GM23338 (cell line): ENCODE data around the gene SART3. TPM values are rescaled to one million over a fixed set of nuclear protein-coding genes. Genes with fewer than 3 reads are reported as not detected.

Experiments
- ATAC-seq: fragments of 200-7000 bp; cut with Tn5 transposase; 3 replicates; pipeline ENCODE4 v1.9.1; 2020
- DNase-seq: peaks from one replicate; pipeline ENCODE4 v3.0.0-alpha.2; 2015; ENCODE audit warnings: low spot score
- H2AFZ ChIP-seq: fragments of 200-600 bp; sonication (generic); 2 replicates; pipeline ENCODE4 v1.8.0; 2016; ENCODE audit warnings: antibody characterized with exemption, mild to moderate bottlenecking, moderate library complexity
- H3F3A ChIP-seq: fragments of 200-600 bp; sonication (generic); replicated peaks from 2 replicates; pipeline ENCODE4 v1.8.0; 2017; ENCODE audit warnings: antibody characterized with exemption, mixed run types, low read depth
- H3K27ac ChIP-seq: fragments of 200-600 bp; sonication (generic); 2 replicates; pipeline ENCODE4 v1.6.1; 2016; ENCODE audit warnings: low read depth
- H3K27me3 ChIP-seq: fragments of 200-600 bp; sonication (generic); 2 replicates; pipeline ENCODE4 v1.8.0; 2016; ENCODE audit warnings: mild to moderate bottlenecking, mixed run types, moderate library complexity; ENCODE audit not compliant: insufficient read depth
- H3K36me3 ChIP-seq: fragments of 200-600 bp; sonication (generic); 2 replicates; pipeline ENCODE4 v1.8.0; 2016; ENCODE audit warnings: mild to moderate bottlenecking; ENCODE audit not compliant: insufficient read depth
- H3K4me1 ChIP-seq: fragments of 200-600 bp; sonication (generic); 2 replicates; pipeline ENCODE4 v1.8.0; 2016; ENCODE audit warnings: mild to moderate bottlenecking, moderate library complexity; ENCODE audit not compliant: insufficient read depth
- H3K4me2 ChIP-seq: fragments of 200-600 bp; sonication (generic); 2 replicates; pipeline ENCODE4 v1.7.1; 2017; ENCODE audit warnings: mixed run types
- H3K4me3 ChIP-seq: fragments of 200-600 bp; sonication (generic); 2 replicates; pipeline ENCODE4 v1.6.1; 2016; ENCODE audit warnings: mixed run types
- H3K79me2 ChIP-seq: fragments of 200-600 bp; sonication (generic); replicated peaks from 2 replicates; pipeline ENCODE4 v1.8.0; 2017; ENCODE audit warnings: mild to moderate bottlenecking; ENCODE audit not compliant: insufficient read depth
- H3K9me2 ChIP-seq: fragments of 200-600 bp; sonication (generic); 2 replicates; pipeline ENCODE4 v1.8.0; 2017; ENCODE audit not compliant: insufficient read depth
- H4K20me1 ChIP-seq: fragments of 200-600 bp; sonication (generic); replicated peaks from 2 replicates; pipeline ENCODE4 v1.8.0; 2017; ENCODE audit warnings: mild to moderate bottlenecking; ENCODE audit not compliant: insufficient read depth
- H3K27ac Mint-ChIP-seq: 2 replicates; pipeline ENCODE4 v1.8.0; 2020; ENCODE audit warnings: inconsistent platforms, mild to moderate bottlenecking, moderate library complexity, mixed read lengths
- H3K27me3 Mint-ChIP-seq: 3 replicates; pipeline ENCODE4 v1.8.0; 2022; ENCODE audit warnings: low read depth, mild to moderate bottlenecking, moderate library complexity, mixed read lengths, inconsistent platforms; ENCODE audit not compliant: insufficient read depth, poor library complexity
- H3K36me3 Mint-ChIP-seq: 3 replicates; pipeline ENCODE4 v1.8.0; 2021; ENCODE audit warnings: low read depth, mild to moderate bottlenecking, inconsistent platforms, moderate library complexity, mixed read lengths
- H3K4me1 Mint-ChIP-seq: 3 replicates; pipeline ENCODE4 v1.8.0; 2020; ENCODE audit warnings: mild to moderate bottlenecking, inconsistent platforms, mixed read lengths
- H3K4me3 Mint-ChIP-seq: 3 replicates; pipeline ENCODE4 v1.8.0; 2021; ENCODE audit warnings: moderate library complexity, mild to moderate bottlenecking, inconsistent platforms, mixed read lengths
- H3K9me3 Mint-ChIP-seq: 3 replicates; pipeline ENCODE4 v1.8.0; 2020; ENCODE audit warnings: moderate library complexity, mild to moderate bottlenecking, inconsistent platforms, mixed read lengths
- CREB1 ChIP-seq: fragments of 250-450 bp; sonication (Bioruptor Pico); IDR thresholded peaks from 2 replicates; pipeline ENCODE4 v1.5.0; 2020; ENCODE audit warnings: low read depth, mild to moderate bottlenecking, moderate library complexity
- EZH2phosphoT487 ChIP-seq: fragments of 200-600 bp; sonication (generic); IDR thresholded peaks from one replicate; pipeline ENCODE4 v1.8.1; 2018; ENCODE audit warnings: antibody characterized with exemption; ENCODE audit not compliant: unreplicated experiment
- JUNB ChIP-seq: IDR thresholded peaks from one replicate; pipeline ENCODE4 v1.6.1; 2016; ENCODE audit warnings: antibody characterized with exemption; ENCODE audit not compliant: unreplicated experiment
- POLR2AphosphoS5 ChIP-seq: IDR thresholded peaks from 2 replicates; pipeline ENCODE4 v1.6.1; 2016; ENCODE audit warnings: antibody characterized with exemption, low read depth
- STAT1 ChIP-seq: IDR thresholded peaks from one replicate; pipeline ENCODE4 v1.6.1; 2016; ENCODE audit warnings: antibody characterized with exemption; ENCODE audit not compliant: unreplicated experiment
- ZNF114 ChIP-seq: fragments of 250-450 bp; sonication (Bioruptor Pico); IDR thresholded peaks from 2 replicates; pipeline ENCODE4 v1.5.0; 2020; ENCODE audit warnings: mild to moderate bottlenecking, moderate library complexity
- ZNF331 ChIP-seq: fragments of 250-450 bp; sonication (Bioruptor Pico); IDR thresholded peaks from 2 replicates; pipeline ENCODE4 v1.5.0; 2020; ENCODE audit warnings: low read depth, mild to moderate bottlenecking, moderate library complexity
- long read RNA-seq: library from polyadenylated mRNA; unstranded; transcript quantifications from one replicate; pipeline ENCODE4 v2.0.0, GENCODE V29; 2020; ENCODE audit not compliant: unreplicated experiment
- polyA plus RNA-seq: library from polyadenylated mRNA; unstranded; fragments of >200 nt; fragmentation: Nextera tagmentation; extraction: Ambion mirVana; gene quantifications from 2 replicates; pipeline ENCODE4 v1.2.1, GENCODE V29; 2016
- total RNA-seq: library from RNA; depleted of rRNA; stranded (reverse); fragments of >200 nt; shearing (Covaris generic); gene quantifications from 2 replicates; pipeline ENCODE4 v1.2.3, GENCODE V29; 2014; rRNA removed
- TF ChIP-seq, protein P1 (sequence below): IDR thresholded peaks from 2 replicates; pipeline ENCODE4 v1.6.1; 2016; ENCODE audit warnings: antibody characterized with exemption
- TF ChIP-seq, protein P2 (sequence below): IDR thresholded peaks from one replicate; pipeline ENCODE4 v1.6.1; 2018; ENCODE audit warnings: antibody characterized with exemption; ENCODE audit not compliant: unreplicated experiment
- TF ChIP-seq, protein P3 (sequence below): fragments of 250-450 bp; sonication (Bioruptor Pico); IDR thresholded peaks from 2 replicates; pipeline ENCODE4 v1.5.0; 2020; ENCODE audit warnings: mild to moderate bottlenecking, moderate library complexity

Gene SART3, protein sequence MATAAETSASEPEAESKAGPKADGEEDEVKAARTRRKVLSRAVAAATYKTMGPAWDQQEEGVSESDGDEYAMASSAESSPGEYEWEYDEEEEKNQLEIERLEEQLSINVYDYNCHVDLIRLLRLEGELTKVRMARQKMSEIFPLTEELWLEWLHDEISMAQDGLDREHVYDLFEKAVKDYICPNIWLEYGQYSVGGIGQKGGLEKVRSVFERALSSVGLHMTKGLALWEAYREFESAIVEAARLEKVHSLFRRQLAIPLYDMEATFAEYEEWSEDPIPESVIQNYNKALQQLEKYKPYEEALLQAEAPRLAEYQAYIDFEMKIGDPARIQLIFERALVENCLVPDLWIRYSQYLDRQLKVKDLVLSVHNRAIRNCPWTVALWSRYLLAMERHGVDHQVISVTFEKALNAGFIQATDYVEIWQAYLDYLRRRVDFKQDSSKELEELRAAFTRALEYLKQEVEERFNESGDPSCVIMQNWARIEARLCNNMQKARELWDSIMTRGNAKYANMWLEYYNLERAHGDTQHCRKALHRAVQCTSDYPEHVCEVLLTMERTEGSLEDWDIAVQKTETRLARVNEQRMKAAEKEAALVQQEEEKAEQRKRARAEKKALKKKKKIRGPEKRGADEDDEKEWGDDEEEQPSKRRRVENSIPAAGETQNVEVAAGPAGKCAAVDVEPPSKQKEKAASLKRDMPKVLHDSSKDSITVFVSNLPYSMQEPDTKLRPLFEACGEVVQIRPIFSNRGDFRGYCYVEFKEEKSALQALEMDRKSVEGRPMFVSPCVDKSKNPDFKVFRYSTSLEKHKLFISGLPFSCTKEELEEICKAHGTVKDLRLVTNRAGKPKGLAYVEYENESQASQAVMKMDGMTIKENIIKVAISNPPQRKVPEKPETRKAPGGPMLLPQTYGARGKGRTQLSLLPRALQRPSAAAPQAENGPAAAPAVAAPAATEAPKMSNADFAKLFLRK
- total RNA-seq: 112 and 123 TPM in 2 replicates
- 49.7 and 49.8 TPM in 2 replicates for polyA plus RNA-seq
- long read RNA-seq, full-length matches to known transcripts: 2 of 23 reads
- long read RNA-seq, partial matches to known transcripts: 19 of 23 reads
- long read RNA-seq, other reads (novel, unspliced or antisense): 2 of 23 reads

DNA sequence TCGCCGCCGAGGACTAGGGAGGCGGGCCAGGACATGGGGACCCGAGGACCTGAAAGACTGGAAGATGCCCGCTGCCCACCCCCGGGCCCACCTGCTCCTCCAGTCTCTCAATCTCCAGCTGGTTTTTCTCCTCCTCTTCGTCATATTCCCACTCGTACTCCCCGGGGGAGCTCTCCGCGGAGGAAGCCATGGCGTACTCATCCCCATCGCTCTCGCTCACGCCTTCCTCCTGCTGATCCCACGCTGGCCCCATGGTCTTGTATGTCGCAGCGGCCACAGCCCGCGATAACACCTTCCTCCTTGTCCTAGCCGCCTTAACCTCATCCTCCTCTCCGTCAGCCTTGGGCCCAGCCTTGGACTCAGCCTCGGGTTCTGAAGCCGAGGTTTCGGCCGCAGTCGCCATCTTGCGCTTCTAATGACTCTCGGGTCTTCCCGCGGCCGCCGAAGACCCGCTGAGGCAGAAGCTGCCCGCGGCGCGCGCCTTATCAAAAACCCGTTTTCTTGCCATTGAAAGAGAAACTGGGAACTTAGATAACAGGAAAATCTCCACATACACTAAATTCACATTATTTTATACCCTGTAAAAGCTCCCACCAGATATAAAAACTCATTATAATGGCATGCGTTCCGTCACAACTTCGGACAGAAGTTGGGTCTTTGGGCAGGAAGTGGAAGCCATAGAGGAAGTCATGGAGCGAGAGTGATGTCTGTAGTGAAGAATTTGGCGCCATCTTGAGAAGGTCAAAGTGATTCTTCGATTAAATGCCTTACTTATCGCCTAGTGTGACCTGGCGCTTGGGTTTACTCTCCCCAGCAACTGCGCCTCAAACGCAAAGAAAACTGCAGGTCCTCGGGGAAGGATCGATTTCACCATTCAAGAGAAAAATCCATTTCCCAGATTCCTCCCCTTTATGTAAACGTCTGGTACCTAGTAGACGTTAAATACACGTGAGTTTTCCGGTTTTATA lies at the start of gene SART3:
SART3 (minus strand) TSS at position 422 of the 968 bp plus-strand sequence; CDS start at position 403, 19 bp downstream.
- ATAC-seq: peak; percentile 61
- TF ChIP-seq CREB1 (CRISPR knock-in tag) (peak; percentile 62; the same call in 1 of the 2 replicates), JUNB (no peak), POLR2AphosphoS5 (peak; percentile 56), ZNF114 (no peak), STAT1 (no peak), ZNF331 (no peak), EZH2phosphoT487 (no peak)
- TF ChIP-seq, protein P1, sequence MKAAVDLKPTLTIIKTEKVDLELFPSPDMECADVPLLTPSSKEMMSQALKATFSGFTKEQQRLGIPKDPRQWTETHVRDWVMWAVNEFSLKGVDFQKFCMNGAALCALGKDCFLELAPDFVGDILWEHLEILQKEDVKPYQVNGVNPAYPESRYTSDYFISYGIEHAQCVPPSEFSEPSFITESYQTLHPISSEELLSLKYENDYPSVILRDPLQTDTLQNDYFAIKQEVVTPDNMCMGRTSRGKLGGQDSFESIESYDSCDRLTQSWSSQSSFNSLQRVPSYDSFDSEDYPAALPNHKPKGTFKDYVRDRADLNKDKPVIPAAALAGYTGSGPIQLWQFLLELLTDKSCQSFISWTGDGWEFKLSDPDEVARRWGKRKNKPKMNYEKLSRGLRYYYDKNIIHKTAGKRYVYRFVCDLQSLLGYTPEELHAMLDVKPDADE: peak; percentile 87
- TF ChIP-seq, protein P2, sequence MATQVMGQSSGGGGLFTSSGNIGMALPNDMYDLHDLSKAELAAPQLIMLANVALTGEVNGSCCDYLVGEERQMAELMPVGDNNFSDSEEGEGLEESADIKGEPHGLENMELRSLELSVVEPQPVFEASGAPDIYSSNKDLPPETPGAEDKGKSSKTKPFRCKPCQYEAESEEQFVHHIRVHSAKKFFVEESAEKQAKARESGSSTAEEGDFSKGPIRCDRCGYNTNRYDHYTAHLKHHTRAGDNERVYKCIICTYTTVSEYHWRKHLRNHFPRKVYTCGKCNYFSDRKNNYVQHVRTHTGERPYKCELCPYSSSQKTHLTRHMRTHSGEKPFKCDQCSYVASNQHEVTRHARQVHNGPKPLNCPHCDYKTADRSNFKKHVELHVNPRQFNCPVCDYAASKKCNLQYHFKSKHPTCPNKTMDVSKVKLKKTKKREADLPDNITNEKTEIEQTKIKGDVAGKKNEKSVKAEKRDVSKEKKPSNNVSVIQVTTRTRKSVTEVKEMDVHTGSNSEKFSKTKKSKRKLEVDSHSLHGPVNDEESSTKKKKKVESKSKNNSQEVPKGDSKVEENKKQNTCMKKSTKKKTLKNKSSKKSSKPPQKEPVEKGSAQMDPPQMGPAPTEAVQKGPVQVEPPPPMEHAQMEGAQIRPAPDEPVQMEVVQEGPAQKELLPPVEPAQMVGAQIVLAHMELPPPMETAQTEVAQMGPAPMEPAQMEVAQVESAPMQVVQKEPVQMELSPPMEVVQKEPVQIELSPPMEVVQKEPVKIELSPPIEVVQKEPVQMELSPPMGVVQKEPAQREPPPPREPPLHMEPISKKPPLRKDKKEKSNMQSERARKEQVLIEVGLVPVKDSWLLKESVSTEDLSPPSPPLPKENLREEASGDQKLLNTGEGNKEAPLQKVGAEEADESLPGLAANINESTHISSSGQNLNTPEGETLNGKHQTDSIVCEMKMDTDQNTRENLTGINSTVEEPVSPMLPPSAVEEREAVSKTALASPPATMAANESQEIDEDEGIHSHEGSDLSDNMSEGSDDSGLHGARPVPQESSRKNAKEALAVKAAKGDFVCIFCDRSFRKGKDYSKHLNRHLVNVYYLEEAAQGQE: no peak
- TF ChIP-seq, protein P3, sequence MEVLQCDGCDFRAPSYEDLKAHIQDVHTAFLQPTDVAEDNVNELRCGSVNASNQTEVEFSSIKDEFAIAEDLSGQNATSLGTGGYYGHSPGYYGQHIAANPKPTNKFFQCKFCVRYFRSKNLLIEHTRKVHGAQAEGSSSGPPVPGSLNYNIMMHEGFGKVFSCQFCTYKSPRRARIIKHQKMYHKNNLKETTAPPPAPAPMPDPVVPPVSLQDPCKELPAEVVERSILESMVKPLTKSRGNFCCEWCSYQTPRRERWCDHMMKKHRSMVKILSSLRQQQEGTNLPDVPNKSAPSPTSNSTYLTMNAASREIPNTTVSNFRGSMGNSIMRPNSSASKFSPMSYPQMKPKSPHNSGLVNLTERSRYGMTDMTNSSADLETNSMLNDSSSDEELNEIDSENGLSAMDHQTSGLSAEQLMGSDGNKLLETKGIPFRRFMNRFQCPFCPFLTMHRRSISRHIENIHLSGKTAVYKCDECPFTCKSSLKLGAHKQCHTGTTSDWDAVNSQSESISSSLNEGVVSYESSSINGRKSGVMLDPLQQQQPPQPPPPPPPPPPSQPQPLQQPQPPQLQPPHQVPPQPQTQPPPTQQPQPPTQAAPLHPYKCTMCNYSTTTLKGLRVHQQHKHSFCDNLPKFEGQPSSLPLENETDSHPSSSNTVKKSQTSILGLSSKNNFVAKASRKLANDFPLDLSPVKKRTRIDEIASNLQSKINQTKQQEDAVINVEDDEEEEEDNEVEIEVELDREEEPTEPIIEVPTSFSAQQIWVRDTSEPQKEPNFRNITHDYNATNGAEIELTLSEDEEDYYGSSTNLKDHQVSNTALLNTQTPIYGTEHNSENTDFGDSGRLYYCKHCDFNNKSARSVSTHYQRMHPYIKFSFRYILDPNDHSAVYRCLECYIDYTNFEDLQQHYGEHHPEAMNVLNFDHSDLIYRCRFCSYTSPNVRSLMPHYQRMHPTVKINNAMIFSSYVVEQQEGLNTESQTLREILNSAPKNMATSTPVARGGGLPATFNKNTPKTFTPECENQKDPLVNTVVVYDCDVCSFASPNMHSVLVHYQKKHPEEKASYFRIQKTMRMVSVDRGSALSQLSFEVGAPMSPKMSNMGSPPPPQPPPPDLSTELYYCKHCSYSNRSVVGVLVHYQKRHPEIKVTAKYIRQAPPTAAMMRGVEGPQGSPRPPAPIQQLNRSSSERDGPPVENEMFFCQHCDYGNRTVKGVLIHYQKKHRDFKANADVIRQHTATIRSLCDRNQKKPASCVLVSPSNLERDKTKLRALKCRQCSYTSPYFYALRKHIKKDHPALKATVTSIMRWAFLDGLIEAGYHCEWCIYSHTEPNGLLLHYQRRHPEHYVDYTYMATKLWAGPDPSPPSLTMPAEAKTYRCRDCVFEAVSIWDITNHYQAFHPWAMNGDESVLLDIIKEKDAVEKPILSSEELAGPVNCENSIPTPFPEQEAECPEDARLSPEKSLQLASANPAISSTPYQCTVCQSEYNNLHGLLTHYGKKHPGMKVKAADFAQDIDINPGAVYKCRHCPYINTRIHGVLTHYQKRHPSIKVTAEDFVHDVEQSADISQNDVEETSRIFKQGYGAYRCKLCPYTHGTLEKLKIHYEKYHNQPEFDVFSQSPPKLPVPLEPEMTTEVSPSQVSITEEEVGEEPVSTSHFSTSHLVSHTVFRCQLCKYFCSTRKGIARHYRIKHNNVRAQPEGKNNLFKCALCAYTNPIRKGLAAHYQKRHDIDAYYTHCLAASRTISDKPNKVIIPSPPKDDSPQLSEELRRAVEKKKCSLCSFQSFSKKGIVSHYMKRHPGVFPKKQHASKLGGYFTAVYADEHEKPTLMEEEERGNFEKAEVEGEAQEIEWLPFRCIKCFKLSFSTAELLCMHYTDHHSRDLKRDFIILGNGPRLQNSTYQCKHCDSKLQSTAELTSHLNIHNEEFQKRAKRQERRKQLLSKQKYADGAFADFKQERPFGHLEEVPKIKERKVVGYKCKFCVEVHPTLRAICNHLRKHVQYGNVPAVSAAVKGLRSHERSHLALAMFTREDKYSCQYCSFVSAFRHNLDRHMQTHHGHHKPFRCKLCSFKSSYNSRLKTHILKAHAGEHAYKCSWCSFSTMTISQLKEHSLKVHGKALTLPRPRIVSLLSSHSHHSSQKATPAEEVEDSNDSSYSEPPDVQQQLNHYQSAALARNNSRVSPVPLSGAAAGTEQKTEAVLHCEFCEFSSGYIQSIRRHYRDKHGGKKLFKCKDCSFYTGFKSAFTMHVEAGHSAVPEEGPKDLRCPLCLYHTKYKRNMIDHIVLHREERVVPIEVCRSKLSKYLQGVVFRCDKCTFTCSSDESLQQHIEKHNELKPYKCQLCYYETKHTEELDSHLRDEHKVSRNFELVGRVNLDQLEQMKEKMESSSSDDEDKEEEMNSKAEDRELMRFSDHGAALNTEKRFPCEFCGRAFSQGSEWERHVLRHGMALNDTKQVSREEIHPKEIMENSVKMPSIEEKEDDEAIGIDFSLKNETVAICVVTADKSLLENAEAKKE (CRISPR knock-in tag): no peak

More for the DNA sequence above, at the start of gene SART3:
- Mint-ChIP-seq H3K4me3 (peak within 1 kb of the TSS; percentile 100), H3K27me3 (no peaks in the 10 kb centered on the region), H3K4me1 (peaks cover 23% of the 10 kb centered on the region), H3K27ac (peak within 1 kb of the TSS; percentile 100), H3K36me3 (peaks cover 39% of the 10 kb centered on the region), H3K9me3 (no peaks in the 10 kb centered on the region; the same call in 2 of the 3 replicates)
- Histone ChIP-seq H3K9me2 (no peaks in the 10 kb centered on the region), H3K27me3 (no peaks in the 10 kb centered on the region), H3K4me2 (peak within 1 kb of the TSS; percentile 76), H3F3A (peaks cover 5% of the 10 kb centered on the region; the same call in 1 of the 2 replicates), H3K4me1 (no peaks in the 10 kb centered on the region; the same call in 1 of the 2 replicates), H3K4me3 (peak within 1 kb of the TSS; percentile 95), H3K36me3 (peaks cover 18% of the 10 kb centered on the region), H3K79me2 (peaks cover 69% of the 10 kb centered on the region), H4K20me1 (peaks cover 36% of the 10 kb centered on the region), H3K27ac (peak within 1 kb of the TSS; percentile 87), H2AFZ (no peak within 1 kb of the TSS)
- peak; percentile 93 for DNase-seq
